DOHH2 (cell line): ENCODE results near the gene RIN1.

Experiments used
- H3F3A ChIP-seq: fragments of 200-600 bp; sonication (generic), shearing (Covaris generic); 2 replicates; pipeline ENCODE4 v1.6.0; 2016; ENCODE audit warnings: antibody characterized with exemption, mild to moderate bottlenecking; ENCODE audit not compliant: control insufficient read depth, insufficient read depth
- H3K27ac ChIP-seq: fragments of 200-600 bp; sonication (generic); 2 replicates; pipeline ENCODE4 v1.5.1; 2014; ENCODE audit warnings: low read depth, mild to moderate bottlenecking, low read length, moderate library complexity
- H3K27me3 ChIP-seq: fragments of 200-600 bp; sonication (generic); 2 replicates; pipeline ENCODE4 v1.6.1; 2014; ENCODE audit warnings: mild to moderate bottlenecking, low read length, mixed read lengths; ENCODE audit not compliant: control insufficient read depth
- H3K36me3 ChIP-seq: fragments of 200-600 bp; sonication (generic); 2 replicates; pipeline ENCODE4 v1.6.1; 2014; ENCODE audit warnings: mild to moderate bottlenecking, low read length, moderate library complexity, mixed read lengths; ENCODE audit not compliant: control insufficient read depth
- H3K4me1 ChIP-seq: fragments of 200-600 bp; sonication (generic); 2 replicates; pipeline ENCODE4 v1.6.1; 2014; ENCODE audit warnings: mild to moderate bottlenecking, low read length, mixed read lengths; ENCODE audit not compliant: control insufficient read depth
- H3K4me2 ChIP-seq: fragments of 200-600 bp; sonication (generic); 2 replicates; pipeline ENCODE4 v1.6.0; 2014; ENCODE audit warnings: mild to moderate bottlenecking, low read length, moderate library complexity
- H3K4me3 ChIP-seq: fragments of 200-600 bp; sonication (generic); 2 replicates; pipeline ENCODE4 v1.5.1; 2014; ENCODE audit warnings: mild to moderate bottlenecking, low read length, mixed read lengths
- H3K79me2 ChIP-seq: fragments of 200-600 bp; sonication (generic); 2 replicates; pipeline ENCODE4 v1.6.1; 2014; ENCODE audit warnings: mild to moderate bottlenecking, low read length, mixed read lengths; ENCODE audit not compliant: control insufficient read depth
- H3K9me2 ChIP-seq: fragments of 200-600 bp; sonication (generic); replicated peaks from 2 replicates; pipeline ENCODE4 v1.6.1; 2014; ENCODE audit warnings: mild to moderate bottlenecking, low read length, mixed read lengths; ENCODE audit not compliant: control insufficient read depth
- H3K9me3 ChIP-seq: fragments of 200-600 bp; sonication (generic); 2 replicates; pipeline ENCODE4 v1.6.1; 2014; ENCODE audit warnings: antibody characterized with exemption, low read length, mixed read lengths; ENCODE audit not compliant: control insufficient read depth, insufficient read depth
- H4K20me1 ChIP-seq: fragments of 200-600 bp; sonication (generic); 2 replicates; pipeline ENCODE4 v1.6.0; 2014; ENCODE audit warnings: low read depth, mild to moderate bottlenecking, antibody characterized with exemption, low read length, moderate library complexity; ENCODE audit not compliant: control insufficient read depth, insufficient read depth
- CTCF ChIP-seq: fragments of 200-600 bp; sonication (generic); IDR thresholded peaks from one replicate; pipeline ENCODE4 v1.5.1; 2014; ENCODE audit warnings: antibody characterized with exemption, mild to moderate bottlenecking, low read depth, low read length; ENCODE audit not compliant: poor library complexity, severe bottlenecking
- EZH2phosphoT487 ChIP-seq: fragments of 200-600 bp; sonication (generic); IDR thresholded peaks from 2 replicates; pipeline ENCODE4 v1.6.1; 2017; ENCODE audit warnings: borderline replicate concordance, mild to moderate bottlenecking, antibody characterized with exemption, low read length, moderate library complexity, mixed read lengths

RIN1 gene

DNA sequence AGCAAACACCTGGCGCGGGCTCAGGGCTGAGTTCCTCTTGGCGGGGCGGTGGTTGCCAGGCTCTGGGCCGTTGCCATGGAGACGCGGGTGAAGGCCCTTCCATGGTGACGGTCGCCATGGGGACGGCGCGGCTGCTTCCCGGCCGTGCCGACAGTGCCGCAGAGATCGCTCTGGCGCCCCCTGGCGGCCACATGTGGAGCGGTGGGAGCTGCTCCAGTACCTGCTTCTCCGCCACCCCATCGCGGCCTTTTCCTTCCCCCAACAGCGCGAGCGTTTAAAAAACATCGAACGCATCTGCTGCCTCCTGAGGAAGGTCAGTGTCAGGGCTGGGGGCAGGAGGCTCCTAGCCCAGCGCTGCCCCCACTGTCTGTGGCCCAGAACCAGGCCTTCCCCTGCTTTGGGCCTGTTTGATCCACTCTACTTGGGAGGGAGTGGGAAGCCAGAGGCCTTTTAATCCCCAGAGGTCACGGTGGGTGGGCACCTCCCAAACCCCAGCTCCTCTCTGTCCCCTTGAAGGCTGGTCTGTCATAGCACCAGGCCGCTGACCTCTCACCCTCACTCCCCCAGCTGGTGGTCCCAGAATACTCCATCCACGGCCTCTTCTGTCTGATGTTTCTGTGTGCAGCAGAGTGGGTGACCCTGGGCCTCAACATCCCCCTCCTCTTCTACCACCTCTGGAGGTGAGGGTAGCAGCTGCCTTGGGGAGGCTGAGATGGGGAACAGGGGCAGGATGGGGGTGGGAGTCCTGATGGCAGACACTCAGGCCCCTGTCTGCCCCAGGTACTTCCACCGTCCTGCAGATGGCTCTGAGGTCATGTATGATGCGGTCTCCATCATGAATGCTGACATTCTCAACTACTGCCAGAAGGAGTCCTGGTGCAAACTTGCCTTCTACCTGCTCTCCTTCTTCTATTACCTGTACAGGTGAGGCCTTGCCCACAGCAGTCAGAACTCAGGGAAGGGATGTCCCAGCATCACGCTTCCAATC, 53.5 kb downstream of the RIN1 start:
- H3K9me3 ChIP-seq, result no peaks in the 10 kb centered on the region
- no peaks in the 10 kb centered on the region for H3K27me3 ChIP-seq
- peak overlapping the region; percentile 44; the same call in 1 of the 2 replicates for H3K4me3 ChIP-seq
- peaks cover 3% of the 10 kb centered on the region; the same call in 1 of the 2 replicates for H3F3A ChIP-seq
- H3K9me2 ChIP-seq, result no peaks in the 10 kb centered on the region
- H3K36me3 ChIP-seq, result peaks cover 3% of the 10 kb centered on the region; the same call in 1 of the 2 replicates
- no peaks in the 10 kb centered on the region for H4K20me1 ChIP-seq
- TF ChIP-seq CTCF (peak; percentile 92), EZH2phosphoT487 (no peak)
- peak overlapping the region; percentile 66 for H3K4me2 ChIP-seq
- peaks cover 35% of the 10 kb centered on the region for H3K4me1 ChIP-seq
- peak overlapping the region; percentile 18; the same call in 1 of the 2 replicates for H3K27ac ChIP-seq
- peaks cover 6% of the 10 kb centered on the region for H3K79me2 ChIP-seq
